Astrocyte (in vitro differentiated cells and primary cell): ENCODE measurements around the gene NOS1AP. TPM values are rescaled to one million over a fixed set of nuclear protein-coding genes. Genes with fewer than 3 reads are reported as not detected.

Source experiments
- DNase-seq: peaks from one replicate; pipeline ENCODE4 v3.0.0-alpha.2; 2010; ENCODE audit warnings: low read depth
- FAIRE-seq: peaks from 2 replicates; lab custom pipeline; 2011; peaks lifted over from hg19 to GRCh38; lab: Jason Lieb, UNC
- H2AFZ ChIP-seq: 2 replicates; pipeline ENCODE4 v1.6.0; 2012; ENCODE audit warnings: low read depth, low read length, inconsistent platforms
- H3K27ac ChIP-seq: 2 replicates; pipeline ENCODE4 v1.5.1; 2011; ENCODE audit warnings: low read depth, low read length, inconsistent platforms
- H3K27me3 ChIP-seq: 2 replicates; pipeline ENCODE4 v1.6.0; 2011; ENCODE audit warnings: low read length, inconsistent platforms; ENCODE audit not compliant: insufficient read depth
- H3K36me3 ChIP-seq: 2 replicates; pipeline ENCODE4 v1.5.1; 2011; ENCODE audit warnings: low read length, inconsistent platforms; ENCODE audit not compliant: insufficient read depth
- H3K4me1 ChIP-seq: 2 replicates; pipeline ENCODE4 v1.5.1; 2011; ENCODE audit warnings: low read length, inconsistent platforms; ENCODE audit not compliant: insufficient read depth
- H3K4me2 ChIP-seq: 2 replicates; pipeline ENCODE4 v1.6.0; 2012; ENCODE audit warnings: low read length, inconsistent platforms
- H3K4me3 ChIP-seq: 2 replicates; pipeline ENCODE4 v1.5.1; 2011; ENCODE audit warnings: low read depth, mild to moderate bottlenecking, low read length, inconsistent platforms; ENCODE audit not compliant: insufficient read depth
- H3K79me2 ChIP-seq: 2 replicates; pipeline ENCODE4 v1.6.0; 2012; ENCODE audit warnings: mild to moderate bottlenecking, low read length, inconsistent platforms; ENCODE audit not compliant: insufficient read depth
- H3K9ac ChIP-seq: 2 replicates; pipeline ENCODE4 v1.6.0; 2012; ENCODE audit warnings: mild to moderate bottlenecking, low read length, inconsistent platforms
- H3K9me3 ChIP-seq: 2 replicates; pipeline ENCODE4 v1.5.1; 2012; ENCODE audit warnings: low read depth, mild to moderate bottlenecking, low read length, inconsistent platforms; ENCODE audit not compliant: insufficient read depth
- H4K20me1 ChIP-seq: 2 replicates; pipeline ENCODE4 v1.6.0; 2012; ENCODE audit warnings: low read length, inconsistent platforms; ENCODE audit not compliant: insufficient read depth
- H3K27ac Mint-ChIP-seq: one replicate; pipeline ENCODE4 v1.8.0; 2021; ENCODE audit warnings: mild to moderate bottlenecking, mixed read lengths; ENCODE audit not compliant: unreplicated experiment
- H3K27me3 Mint-ChIP-seq: one replicate; pipeline ENCODE4 v1.8.0; 2021; ENCODE audit warnings: low read depth, mixed read lengths; ENCODE audit not compliant: unreplicated experiment
- H3K36me3 Mint-ChIP-seq: one replicate; pipeline ENCODE4 v1.8.0; 2021; ENCODE audit warnings: low read depth, mixed read lengths; ENCODE audit not compliant: unreplicated experiment
- H3K4me1 Mint-ChIP-seq: one replicate; pipeline ENCODE4 v1.8.0; 2021; ENCODE audit warnings: low read depth, mixed read lengths; ENCODE audit not compliant: unreplicated experiment
- H3K4me3 Mint-ChIP-seq: one replicate; pipeline ENCODE4 v1.8.0; 2021; ENCODE audit warnings: mild to moderate bottlenecking, moderate library complexity, mixed read lengths; ENCODE audit not compliant: unreplicated experiment
- H3K9me3 Mint-ChIP-seq: one replicate; pipeline ENCODE4 v1.8.0; 2021; ENCODE audit warnings: mild to moderate bottlenecking, mixed read lengths; ENCODE audit not compliant: unreplicated experiment
- EZH2 ChIP-seq: IDR thresholded peaks from 2 replicates; pipeline ENCODE4 v1.6.1; 2012; ENCODE audit warnings: mild to moderate bottlenecking, low read length, inconsistent platforms; ENCODE audit not compliant: insufficient read depth
- total RNA-seq: library from RNA; stranded (reverse); gene quantifications from 2 replicates; pipeline ENCODE4 v1.2.1, GENCODE V29; 2021
- TF ChIP-seq, protein P1 (sequence below): IDR thresholded peaks from 2 replicates; pipeline ENCODE4 v1.5.1; 2011; ENCODE audit warnings: low read depth, mild to moderate bottlenecking, inconsistent platforms, low read length, moderate library complexity; ENCODE audit not compliant: insufficient read depth

The NOS1AP gene
- total RNA-seq, 1 donor from 2014 or later: 1.2 TPM

DNA sequence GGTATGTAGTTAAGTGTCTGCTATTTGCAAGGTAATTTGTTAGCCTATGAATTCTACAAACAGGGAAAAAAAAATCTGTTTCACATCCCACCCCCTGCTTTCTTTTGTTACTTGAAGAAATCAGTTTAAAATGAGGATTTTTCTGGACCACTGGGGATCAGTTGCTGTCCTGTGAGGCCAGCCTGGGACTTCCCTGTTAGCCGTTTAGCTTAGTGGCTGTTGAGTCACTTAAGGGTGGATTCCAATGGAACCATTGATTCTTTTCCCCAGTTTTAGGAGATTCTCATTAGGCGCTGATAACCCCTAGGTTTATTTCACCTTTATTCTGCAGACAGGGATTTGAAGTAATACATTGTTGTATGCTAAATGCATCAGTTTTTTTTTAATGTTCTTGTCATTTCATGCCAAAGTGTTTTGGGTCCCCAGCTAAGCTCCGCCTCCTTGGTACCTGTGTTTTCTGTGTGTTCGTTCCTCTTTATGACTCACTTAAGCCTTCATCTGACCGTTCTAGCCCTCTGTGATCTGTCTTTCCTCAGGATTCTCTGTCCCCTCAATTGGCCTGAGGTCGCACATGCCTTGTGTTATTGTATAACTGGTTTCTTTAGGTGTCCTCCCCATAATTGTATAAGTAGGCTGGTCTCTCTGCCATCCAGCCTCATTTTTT, 59.3 kb downstream of the NOS1AP start:
- FAIRE-seq (no peak), DNase-seq (no peak)
- Histone ChIP-seq H3K27ac (no peak overlapping the region), H3K4me1 (peaks cover 4% of the 10 kb centered on the region), H3K9ac (no peak overlapping the region), H4K20me1 (no peaks in the 10 kb centered on the region), H3K79me2 (no peaks in the 10 kb centered on the region), H3K9me3 (no peaks in the 10 kb centered on the region), H2AFZ (no peak overlapping the region), H3K36me3 (no peaks in the 10 kb centered on the region), H3K4me3 (no peak overlapping the region), H3K27me3 (no peaks in the 10 kb centered on the region), H3K4me2 (no peak overlapping the region)
- Mint-ChIP-seq H3K4me3 (no peak overlapping the region), H3K27me3 (no peaks in the 10 kb centered on the region), H3K9me3 (peaks cover 2% of the 10 kb centered on the region), H3K27ac (no peak overlapping the region), H3K4me1 (no peaks in the 10 kb centered on the region), H3K36me3 (no peaks in the 10 kb centered on the region)
- TF ChIP-seq, protein P1, sequence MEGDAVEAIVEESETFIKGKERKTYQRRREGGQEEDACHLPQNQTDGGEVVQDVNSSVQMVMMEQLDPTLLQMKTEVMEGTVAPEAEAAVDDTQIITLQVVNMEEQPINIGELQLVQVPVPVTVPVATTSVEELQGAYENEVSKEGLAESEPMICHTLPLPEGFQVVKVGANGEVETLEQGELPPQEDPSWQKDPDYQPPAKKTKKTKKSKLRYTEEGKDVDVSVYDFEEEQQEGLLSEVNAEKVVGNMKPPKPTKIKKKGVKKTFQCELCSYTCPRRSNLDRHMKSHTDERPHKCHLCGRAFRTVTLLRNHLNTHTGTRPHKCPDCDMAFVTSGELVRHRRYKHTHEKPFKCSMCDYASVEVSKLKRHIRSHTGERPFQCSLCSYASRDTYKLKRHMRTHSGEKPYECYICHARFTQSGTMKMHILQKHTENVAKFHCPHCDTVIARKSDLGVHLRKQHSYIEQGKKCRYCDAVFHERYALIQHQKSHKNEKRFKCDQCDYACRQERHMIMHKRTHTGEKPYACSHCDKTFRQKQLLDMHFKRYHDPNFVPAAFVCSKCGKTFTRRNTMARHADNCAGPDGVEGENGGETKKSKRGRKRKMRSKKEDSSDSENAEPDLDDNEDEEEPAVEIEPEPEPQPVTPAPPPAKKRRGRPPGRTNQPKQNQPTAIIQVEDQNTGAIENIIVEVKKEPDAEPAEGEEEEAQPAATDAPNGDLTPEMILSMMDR: no peak
- no peak for TF ChIP-seq EZH2

DNA sequence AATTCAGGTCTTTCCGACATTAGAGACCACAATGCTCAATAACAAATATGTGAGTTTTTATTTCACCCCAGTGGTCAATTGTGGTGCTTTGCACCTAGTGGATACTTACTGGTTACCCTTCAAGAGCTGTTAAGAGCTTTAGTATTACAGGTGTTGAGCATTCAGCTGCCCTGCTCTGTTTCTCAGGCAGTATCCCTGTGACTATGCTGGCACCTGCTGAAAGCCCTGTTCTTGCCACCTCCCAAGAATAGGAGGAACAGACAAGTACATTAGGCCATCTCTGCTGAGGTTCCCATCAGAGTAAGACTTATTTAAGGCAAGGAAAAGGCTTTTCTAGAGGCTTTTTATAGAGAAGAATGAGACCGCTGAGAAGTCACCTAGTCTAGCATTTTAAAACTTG, 60.8 kb downstream of the NOS1AP start:
- no peak overlapping the region for H2AFZ ChIP-seq
- no peak for TF ChIP-seq EZH2
- TF ChIP-seq, protein P1: no peak
- no peak overlapping the region for H3K9ac ChIP-seq
- peaks cover 4% of the 10 kb centered on the region for H3K4me1 ChIP-seq
- no peak overlapping the region for H3K27ac ChIP-seq
- no peaks in the 10 kb centered on the region for H3K36me3 ChIP-seq
- Mint-ChIP-seq H3K9me3 (peaks cover 2% of the 10 kb centered on the region), H3K4me3 (no peak overlapping the region), H3K27ac (no peak overlapping the region), H3K36me3 (no peaks in the 10 kb centered on the region), H3K4me1 (no peaks in the 10 kb centered on the region), H3K27me3 (no peaks in the 10 kb centered on the region)
- H3K4me3 ChIP-seq: no peak overlapping the region
- no peak overlapping the region for H3K4me2 ChIP-seq
- DNase-seq: no peak
- H3K79me2 ChIP-seq: no peaks in the 10 kb centered on the region
- no peak for FAIRE-seq
- no peaks in the 10 kb centered on the region for H4K20me1 ChIP-seq
- H3K27me3 ChIP-seq: no peaks in the 10 kb centered on the region
- no peaks in the 10 kb centered on the region for H3K9me3 ChIP-seq
